ENCODE measurements around the gene CIT.
"Not testable (repeated sequence)": the region's sequence is repeated elsewhere in the genome, so short reads cannot be mapped to it uniquely, and the experiment has no call there.

Gene CIT

DNA sequence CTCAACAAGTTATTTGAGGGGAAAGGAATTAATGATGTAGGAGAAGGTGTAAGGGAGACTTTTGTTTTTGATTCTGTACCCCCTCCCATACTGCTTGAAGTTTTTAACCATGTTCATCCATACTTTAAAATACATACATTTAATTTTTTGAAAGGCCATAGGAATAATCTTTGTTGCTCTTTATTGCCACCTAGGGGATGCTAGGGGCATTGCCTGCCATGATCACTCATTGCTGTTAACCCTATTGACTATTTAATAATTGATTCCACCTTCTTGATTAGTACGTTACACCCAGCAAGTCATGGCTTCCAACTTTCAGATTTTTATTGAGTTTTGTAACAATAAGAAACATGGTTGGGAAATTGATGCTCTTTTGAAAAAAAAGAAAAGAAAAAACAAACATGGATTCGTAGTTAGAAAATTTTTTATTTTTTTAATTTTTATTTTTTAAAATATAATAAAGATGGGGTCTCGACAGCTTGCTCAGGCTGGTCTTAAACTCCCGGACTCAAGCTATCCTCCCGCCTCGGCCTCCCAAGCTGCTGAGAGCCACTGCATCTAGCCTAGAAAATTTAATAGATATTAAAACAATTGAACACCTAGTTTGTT is 217.7 kb downstream of the CIT start:
- DNase-seq (ENCODE audit: low read depth in 2 of 2, low spot score in 1 of 2) = no peak

DNA sequence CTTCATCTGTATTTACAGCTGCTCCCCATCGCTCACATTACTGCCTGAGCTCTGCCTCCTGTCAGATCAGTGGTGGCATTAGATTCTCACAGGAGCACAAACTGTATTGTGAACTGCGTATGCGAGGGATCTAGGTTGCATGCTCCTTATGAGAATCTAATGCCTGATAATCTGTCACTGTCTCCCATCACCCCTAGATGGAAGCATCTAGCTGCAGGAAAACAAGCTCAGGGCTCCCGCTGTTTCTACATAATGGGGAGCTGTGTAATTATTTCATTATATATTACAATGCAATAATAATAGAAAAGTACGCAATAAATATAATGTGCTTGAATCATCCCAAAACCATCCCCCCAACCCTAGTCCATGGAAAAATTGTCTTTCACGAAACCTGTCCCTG is 219.0 kb downstream of the CIT start:
- DNase-seq (ENCODE audit: low read depth in 2 of 2, low spot score in 1 of 2) = not testable (repeated sequence)

DNA sequence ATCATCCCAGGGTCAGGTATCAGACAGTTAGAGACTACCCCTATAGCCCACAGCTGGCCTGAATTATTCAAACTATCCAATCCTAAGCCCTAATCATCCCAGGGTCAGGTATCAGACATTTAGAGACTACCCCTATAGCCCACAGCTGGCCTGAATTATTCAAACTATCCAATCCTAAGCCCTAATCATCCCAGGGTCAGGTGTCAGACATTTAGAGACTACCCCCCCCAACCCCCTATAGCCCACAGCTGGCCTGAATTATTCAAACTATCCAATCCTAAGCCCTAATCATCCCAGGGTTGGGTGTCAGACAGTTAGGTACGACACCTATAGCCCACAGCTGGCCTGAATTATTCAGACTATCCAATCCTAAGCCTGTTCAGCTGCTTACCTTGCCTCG is 220.1 kb downstream of the CIT start:
- not testable (repeated sequence) for DNase-seq (ENCODE audit: low read depth in 2 of 2, low spot score in 1 of 2)

DNA sequence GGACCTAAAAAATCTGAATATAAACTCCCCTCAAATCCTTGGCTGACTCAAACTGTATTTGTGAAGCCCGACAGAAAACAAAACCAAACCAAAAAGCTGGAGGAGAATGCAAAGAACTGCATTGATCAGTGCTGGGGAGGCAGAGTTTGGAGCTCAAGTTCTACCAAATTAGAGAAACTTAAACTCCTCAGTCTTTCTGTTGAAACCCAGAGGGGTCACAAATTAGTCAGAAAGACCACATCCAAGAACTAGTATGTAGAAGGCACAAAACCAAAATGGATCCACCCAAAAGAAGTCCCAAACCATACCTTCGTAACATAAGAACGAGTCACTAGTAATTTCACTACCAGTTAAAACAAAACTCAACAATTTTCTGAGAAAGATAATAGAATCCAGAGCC is 224.5 kb downstream of the CIT start:
- DNase-seq (ENCODE audit: low read depth in 2 of 2, low spot score in 1 of 2) = no peak

DNA sequence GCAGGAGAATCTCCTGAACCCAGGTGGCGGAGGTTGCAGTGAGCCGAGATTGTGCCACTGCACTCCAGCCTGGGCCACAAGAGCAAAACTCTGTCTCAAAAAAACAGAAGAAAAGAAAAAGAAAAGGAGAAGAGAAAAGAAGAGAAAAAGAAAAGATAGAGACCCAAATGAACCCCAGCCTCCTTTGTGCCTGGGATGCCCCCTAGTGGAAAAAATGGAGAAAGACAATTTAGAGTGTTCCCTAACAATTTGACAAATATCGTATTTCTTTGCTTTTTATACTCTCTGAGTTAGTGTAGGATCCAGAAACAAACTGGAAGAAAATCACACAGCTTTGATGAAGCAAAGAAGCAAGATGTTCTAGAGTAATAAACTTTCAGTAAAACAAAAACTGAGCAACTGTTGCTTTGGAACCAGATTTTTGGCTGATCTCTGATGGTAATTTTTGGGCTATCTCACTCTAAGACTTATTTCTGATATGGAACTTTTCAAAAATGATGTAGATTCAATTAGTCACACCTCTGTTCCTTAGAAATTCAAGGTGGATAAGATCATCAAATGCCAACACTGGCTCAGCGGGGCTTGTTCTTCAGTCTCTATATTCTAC is 227.8 kb downstream of the CIT start:
- no peak for DNase-seq (ENCODE audit: low read depth in 2 of 2, low spot score in 1 of 2)

DNA sequence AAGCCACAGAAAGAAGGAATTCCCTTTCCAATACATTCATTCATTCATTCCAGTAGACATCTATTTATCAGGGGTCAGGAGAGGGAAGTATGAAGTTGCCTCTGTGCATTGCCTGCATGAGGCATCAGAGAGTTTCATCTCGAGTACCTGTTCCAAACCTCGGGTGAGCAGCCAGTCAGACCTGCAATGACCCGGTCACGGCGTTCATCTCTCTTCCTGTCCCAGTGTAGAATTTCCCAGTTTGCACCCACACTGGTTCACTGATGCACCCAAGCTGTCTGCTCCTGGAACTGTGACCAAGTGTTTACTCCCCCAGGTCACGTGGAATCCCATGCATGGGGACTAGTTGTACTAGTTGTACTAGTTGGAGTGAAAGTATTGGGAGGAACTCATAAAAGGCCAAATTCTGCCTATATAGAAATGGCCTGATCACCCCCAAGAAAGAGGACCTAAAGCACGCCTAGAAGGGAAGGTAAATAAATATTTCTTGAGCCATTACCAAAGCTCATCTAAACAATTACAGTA is 231.5 kb downstream of the CIT start:
- DNase-seq (ENCODE audit: low read depth in 2 of 2, low spot score in 1 of 2) = no peak

DNA sequence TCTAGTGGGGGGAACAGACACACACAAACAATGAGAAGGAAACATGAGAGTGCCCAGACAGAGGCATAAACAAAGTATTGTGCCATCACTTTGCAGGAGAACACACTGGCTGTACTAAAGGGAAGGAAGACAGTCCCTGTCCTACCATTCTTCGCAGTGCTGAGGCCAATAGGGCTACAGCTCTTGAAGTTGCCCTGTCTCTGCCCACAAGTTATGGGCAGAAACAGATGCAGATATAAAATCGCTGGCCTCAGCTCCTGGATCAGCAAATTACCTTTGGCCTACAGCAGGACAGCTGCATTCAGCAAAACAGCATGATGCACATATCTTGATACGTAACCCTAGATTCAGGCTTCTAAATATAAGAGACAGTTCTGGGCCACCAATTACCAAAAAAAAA is 232.2 kb downstream of the CIT start:
- DNase-seq (ENCODE audit: low read depth in 2 of 2, low spot score in 1 of 2) = no peak

DNA sequence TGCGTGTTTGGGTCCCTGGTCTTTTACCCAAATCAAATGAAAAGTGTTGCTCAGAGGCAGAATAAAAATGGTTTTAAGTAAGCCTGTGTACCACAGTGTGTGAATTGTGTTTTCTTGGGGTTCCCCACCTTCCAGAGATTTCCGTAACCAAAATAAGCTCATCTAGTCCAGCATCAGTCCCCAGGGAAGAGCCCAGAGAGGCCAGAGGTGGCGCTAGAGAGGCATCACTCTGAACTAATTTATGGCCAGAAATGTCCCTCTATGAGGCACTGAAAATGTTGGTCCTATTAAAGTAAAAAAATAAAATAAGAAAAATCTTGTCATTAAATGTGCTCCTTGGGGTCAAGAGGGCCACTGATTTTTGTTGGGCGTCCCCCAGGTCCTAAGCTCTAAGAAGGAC is 234.1 kb downstream of the CIT start:
- no peak for DNase-seq (ENCODE audit: low read depth in 2 of 2, low spot score in 1 of 2)
